HG03066 (cell line): ENCODE results near the gene AKR1C2.
"Not testable (repeated sequence)": the region's sequence is repeated elsewhere in the genome, so short reads cannot be mapped to it uniquely, and the experiment has no call there.

ENCODE experiments used
- ATAC-seq: cut with Tn5 transposase; IDR thresholded peaks from one replicate; pipeline ENCODE4 v1.9.1; 2021; ENCODE audit warnings: low read depth; ENCODE audit not compliant: unreplicated experiment

The AKR1C2 gene

DNA sequence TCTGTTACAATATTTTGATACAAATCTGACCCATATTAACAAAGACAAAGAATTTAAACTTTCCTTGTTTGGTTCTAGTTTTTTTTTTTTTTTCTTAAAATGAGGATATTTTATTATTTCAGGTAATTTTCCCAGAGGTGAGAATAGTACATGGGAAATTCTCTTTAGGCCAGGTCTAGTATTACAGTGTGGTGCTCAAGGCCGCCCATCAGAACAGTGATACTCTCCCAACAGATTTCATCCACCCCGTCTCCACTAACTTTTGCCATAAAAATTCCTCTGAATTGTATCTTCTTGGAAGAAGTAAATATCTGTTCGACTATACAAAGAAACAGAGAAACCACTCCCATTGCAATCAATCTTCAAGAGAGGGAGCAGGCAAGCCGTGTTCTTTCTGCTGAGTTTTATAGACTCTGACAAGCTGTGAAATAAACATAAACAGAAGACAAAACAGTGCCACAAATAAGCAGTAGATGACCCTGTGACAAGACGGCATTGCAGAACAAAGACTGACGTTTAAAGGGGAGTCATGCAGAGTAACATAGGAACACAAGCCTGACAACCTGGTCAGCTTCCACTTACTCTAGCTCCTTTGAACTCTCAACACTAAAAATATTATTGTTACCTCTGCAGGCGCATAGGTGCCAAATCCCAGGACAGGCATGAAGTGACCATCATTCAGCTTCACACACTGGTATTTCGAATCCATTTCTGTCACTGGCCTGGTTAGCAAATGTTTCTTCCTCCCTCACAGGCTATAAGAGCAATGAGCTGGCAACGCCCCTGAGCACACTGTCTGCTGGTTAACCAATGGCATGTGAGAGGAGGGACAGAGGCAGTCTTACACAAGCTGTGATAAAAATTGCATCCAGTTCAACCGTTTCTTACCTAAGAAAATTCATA lies at the start of gene AKR1C2:
Gene AKR1C2 (minus strand): TSS at position 731 of the 903 bp plus-strand sequence. CDS start 22 bp downstream, at position 709.
- not testable (repeated sequence) for ATAC-seq

DNA sequence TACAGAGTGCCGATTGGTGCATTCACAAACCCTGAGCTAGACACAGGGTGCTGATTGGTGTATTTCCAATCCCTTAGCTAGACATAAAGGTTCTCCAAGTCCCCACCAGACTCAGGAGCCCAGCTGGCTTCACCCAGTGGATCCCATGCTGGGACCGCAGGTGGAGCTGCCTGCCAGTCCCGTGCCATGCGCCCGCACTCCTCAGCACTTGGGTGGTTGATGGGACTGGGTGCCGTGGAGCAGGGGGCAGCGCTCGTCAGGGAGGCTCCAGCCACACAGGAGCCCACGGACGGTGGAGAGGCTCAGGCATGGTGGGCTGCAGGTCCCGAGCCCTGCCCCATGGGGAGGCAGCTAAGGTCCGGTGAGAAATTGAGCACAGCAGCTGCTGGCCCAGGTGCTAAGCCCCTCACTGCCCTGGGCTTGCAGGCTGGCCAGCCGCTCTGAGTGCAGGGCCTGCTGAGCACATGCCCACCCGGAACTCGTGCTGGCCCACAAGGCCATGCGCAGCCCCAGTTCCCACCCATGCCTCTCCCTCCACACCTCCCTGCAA lies 49.4 kb upstream of the AKR1C2 start:
- ATAC-seq, result not testable (repeated sequence)

DNA sequence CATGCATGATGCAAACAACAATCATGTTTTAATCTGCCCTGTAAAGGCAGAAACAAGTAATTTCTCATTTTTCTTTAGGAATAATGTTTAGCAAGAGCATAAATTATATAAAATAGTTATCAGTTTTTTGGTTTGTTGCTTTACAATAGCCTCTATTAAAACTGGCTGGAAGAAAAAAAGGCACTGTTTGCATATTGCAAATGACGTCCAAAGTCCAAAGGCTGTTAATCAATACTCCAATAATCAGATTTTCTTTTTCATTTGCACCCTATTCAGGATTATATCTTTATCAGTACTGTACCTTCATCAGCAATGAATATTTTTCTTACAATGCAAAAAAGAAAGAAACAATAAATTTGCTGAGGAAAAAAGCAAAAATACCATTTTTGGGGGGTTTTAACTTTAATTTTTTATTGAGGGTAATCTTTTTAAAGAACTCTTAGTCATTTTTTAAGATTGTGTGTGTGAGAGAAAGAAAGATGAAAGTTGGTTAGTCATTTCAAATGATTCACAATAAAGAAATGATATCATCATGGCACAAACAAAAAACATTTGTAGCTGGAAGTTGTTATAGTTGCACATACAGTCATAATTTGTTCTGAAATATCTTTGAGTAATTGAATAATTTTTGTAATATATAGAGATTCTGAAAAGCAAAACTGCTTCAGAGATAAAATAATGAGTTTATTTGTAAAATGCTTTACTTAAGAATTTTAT lies 44.4 kb upstream of the AKR1C2 start:
- no peak for ATAC-seq

DNA sequence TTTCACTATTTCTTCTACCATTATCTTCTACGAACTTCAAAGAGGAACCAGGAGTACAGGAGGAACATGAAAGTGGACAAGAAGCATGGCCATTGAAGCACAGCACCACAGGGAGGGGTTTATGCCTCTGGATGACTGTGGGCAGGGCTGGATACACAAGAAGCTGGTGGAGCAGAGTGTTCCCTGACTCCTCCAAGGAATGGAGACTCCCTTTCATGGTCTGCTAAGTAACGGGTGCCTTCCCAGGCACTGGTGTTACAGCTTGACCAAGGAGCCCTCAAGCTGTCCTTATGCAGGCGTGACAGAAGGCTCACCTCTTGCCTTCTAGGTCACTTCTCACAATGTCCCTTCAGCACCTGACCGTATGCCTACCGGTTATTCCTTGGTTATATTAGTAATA lies 43.4 kb upstream of the AKR1C2 start:
- ATAC-seq, result not testable (repeated sequence)

DNA sequence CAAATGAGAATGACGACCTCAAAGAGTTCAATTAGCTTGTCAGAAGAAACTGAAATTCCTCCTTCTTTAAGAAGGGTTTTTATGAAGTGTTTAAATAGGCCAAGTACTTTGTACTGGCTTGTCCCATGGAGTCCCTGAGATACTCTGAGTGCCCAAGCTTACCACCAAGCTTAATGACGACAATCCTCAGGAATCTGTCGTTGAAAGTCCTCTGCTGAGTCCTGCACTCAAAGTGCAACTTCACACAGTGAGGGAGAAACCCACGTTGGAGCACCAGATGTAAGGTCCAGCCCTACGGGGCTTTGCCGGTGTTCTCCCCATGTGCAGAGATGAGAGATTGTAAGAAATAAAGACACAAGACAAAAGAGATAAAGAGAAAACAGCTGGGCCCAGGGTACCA lies 42.8 kb upstream of the AKR1C2 start:
- ATAC-seq, result no peak

DNA sequence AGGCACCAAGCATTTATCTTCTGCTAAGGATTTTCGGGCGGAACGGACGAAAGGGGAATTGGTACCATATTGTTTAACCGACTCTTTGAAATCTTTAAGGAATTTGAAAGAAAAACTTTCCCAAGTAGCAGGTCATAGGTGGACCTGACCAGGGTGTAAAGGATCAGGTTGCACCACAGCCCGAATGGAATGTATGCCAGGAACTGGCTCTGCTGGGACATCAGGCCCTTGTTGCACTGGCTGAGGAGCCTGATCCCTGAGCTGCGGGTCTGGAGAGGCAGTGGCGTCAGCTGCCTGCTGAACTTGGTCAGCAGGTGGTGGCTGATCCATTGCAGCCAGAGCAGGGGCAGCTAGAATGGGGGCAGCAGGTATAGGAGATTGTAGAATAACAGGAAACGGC lies 41.4 kb upstream of the AKR1C2 start:
- ATAC-seq, result no peak

DNA sequence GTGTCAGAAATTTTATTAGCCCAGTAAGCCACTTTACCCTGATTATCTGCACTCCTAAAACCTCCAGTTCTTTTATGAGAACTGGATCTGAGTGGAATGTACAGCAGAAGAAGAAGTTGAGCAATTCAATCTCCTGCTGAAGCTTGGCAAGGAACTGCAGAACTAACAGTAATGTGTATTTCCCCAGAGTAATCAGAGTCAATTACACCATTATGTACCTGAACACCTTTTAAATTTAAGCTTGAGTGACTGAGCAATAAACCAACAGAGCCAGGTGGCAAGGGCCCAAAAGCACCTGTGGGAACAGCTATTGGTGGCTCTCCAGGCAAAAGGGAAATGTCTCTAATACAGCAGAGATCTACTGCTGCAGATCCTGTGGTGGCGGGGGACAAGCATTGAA lies 40.1 kb upstream of the AKR1C2 start:
- ATAC-seq, result no peak

DNA sequence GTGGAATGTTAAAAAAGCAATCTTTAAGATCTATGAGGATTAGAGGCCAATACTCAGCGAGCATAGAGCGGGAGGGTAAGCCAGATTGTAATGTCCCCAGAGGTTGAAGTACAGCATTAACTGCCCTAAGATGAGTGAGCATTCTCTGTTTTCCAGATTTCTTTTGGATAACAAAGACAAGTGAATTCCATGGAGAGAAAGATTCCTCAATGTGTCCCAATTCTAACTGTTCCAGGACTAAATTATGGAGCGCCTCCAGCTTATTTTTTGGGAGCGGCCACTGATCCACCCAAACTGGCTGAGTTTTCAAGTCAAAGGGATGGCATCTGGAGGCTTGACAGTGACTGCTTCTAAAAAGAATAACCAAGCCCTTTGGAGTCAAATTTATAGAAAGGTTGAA lies 39.3 kb upstream of the AKR1C2 start:
- ATAC-seq, result no peak

DNA sequence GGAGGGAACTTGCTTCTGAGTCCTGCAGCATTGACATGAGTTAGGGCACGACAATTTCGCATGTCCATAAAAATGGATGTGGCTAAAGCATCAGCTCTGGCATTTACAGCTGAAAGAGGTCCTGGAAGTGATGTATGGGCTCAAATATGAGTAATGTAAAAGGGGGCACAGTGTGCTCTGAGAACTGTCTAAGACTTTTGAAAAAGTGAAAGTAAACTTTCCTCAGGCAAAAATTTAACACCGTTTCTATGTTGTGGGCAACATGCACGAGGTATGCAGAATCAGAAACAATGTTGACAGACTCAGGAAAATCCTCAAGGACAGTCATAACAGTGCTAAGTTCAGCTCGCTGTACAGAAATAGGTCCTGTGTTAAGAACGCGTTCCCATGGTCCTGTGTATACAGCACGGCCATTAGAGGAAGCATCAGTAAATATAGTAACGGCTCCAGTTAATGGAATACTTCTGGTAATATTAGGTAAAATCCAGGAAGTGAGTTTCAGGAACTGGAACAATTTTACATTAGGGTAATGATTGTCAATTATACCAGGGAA lies 37.9 kb upstream of the AKR1C2 start:
- no peak for ATAC-seq

DNA sequence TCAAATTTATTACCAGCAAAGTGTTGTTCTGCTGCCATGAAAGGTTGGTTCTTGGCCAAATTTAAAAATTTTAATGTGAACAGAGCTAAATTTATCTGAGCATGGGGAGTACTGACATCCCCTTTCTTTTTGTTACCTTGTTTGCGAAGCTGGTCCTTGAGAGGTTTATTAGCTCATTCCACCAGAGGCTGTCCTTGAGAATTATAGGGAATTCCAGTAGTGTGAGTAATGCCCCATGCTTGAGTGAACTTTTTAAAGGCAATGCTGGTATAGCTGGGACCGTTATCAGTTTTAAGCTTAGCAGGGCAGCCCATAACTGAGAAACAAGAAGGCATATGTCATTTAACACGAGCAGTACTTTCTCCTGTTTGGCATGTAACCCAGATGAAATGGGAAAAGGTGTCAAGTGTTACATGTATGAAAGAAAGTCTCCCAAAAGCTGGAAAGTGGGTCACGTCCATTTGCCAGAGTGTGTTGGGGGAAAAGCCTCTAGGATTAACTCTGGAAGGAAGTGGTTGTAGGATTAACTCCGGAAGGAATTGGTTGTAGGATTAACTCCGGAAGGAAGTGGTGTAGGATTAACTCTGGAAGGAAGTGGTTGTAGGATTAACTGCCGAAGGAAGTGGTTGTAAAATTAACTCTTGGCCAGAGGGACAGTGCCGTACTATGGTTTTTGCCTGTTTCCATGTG lies 37.3 kb upstream of the AKR1C2 start:
- ATAC-seq, result no peak

DNA sequence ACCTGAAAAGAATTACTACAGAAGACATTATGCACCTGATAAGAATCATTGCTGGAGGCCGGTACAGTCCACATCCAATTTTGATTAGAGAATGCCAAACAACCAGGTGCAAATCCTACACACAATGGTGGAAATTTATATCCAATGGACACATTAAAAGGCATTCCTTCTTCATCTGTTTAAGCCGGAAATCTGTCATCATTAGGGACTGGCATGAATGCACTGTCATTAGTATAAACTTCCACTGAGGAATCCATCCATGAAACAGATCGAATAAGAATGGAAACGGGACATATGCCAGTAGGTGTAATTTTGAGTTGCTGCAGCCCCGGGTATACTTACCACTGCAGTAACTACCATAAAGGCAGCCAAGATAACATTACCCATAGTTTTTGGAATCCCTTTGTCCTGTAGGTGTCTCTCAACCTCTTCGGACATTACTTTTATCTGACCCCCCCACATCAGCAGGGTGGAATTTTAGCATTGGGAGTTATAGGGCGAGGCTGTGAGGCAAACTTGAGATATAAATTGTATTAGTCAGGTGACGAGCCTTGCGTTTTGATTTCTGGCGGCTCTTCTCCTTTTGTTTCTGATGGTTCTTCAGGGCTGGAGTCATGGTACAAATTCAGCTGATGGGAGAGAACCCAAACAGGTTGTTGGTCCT lies 36.5 kb upstream of the AKR1C2 start:
- no peak for ATAC-seq

DNA sequence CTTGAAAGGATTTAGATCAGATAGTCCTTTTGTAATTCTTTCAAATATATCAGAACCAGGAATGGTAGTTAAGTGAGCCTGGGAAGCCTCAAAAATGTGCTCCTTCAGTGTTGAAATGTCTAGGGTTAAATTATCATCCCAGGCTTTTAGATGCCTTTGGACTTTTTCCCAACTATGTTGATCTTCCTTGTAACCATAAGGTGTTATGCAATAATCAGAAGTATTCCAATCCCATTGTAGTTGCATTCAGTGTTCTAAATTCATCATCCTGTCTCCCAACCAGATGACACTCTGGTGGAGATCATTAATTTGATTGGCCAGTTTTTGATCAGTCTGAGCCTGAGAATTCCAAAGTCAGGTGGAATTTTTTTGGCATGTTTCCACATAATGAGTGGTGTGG lies 35.1 kb upstream of the AKR1C2 start:
- ATAC-seq, result no peak

DNA sequence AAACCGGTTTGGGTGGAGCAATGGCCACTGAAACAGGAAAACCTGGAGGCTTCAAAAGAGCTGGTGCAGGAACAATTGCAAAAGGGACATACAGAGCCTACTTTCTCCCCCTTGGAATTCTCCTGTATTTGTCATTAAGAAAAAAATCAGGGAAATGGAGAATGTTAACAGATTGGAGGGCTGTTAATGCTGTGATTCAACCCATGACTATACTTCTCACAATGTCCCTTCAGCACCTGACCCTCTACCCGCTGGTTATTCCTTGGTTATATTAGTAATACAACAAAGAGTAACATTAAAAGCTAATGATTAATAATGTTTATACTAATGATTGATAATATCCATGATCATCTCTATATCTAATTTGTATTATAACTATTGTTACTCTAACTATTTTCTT lies 34.4 kb upstream of the AKR1C2 start:
- no peak for ATAC-seq

DNA sequence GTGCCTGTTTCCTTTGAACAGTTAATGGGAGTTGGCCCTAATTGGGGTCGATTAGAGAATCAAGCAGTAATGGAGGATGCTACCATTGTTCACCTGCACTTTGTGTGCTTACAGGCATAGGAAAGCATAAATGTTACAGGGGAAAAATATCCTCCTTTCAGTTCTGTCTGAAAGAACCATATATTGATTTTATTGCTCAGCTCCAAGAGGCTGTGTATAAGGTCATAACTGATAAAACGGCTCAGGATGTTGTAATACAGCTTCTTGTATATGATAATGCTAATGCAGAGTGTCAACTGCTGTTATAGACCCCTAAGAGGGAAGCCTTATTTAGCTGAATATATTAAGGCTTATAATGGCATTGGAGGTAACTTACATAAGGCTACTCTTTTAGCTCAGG lies 32.9 kb upstream of the AKR1C2 start:
- ATAC-seq, result no peak

DNA sequence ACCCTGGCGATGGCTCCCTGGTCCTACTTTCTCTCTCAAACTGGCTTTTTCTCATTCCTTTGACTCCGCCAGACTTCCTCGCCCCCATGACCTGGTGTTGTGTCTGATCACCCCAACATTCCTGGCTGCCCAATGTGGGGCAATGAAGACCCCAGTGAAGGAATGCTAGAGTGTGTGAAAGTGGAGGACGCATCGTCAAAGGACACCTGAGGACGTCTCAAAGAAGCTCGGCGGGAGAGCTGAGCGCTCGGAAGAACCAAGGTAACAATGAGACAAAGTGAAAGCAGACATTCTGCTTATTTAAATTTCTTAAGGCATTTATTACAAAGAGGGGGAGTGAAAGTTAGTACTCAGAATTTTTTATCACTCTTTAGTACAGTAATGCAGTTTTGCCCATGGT lies 31.7 kb upstream of the AKR1C2 start:
- no peak for ATAC-seq

DNA sequence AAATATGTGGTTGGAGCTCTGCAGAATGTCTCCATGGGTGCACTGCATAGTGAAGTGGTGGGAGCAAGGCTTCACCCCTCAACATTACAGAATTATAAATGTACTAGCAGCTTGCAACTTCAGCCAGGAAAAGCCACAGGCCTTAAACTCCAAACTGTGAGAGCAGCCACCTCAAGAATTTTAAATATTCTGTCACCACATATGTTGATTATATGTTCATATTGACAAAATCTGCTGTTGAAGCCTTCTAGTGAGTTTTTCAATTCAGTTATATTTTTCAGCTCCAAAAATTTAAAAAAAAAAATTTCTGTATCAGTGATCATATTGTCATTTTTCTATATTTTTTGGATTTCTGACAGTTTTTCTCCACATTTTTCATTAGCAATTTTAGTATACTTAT lies 30.9 kb upstream of the AKR1C2 start:
- no peak for ATAC-seq

DNA sequence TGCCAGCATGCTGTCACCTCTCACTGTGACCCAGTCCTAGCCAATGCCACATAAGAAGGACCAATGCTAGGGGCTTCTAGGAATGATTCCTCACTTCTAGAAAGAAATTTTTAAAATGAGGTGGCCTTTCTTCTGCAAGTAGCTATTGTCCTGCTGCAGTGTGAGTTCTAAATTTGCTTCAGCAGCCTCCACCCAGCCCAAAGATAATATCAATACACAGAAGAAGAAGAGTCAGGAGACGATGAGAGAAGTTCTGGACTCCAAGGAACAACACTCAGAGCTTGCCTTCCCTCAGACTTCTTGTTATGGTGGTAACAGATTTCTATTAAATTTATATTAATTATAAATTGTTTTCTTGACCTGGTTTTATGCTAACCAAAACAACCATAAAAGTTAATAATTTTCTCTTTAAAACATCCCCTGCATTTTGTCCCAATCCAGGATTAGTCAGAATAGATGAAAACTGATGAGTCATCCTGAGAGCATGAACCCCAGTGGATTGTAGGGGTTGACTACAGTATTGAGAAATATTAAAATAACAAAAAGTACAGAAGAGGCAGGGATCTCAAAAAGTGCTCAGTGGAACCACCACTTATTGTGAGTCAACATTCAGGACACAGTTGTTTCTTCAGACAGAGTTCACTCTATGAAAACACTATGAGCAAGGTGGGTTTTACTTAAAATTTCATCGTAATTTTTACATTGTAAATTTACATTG lies 29.6 kb upstream of the AKR1C2 start:
- ATAC-seq, result no peak

DNA sequence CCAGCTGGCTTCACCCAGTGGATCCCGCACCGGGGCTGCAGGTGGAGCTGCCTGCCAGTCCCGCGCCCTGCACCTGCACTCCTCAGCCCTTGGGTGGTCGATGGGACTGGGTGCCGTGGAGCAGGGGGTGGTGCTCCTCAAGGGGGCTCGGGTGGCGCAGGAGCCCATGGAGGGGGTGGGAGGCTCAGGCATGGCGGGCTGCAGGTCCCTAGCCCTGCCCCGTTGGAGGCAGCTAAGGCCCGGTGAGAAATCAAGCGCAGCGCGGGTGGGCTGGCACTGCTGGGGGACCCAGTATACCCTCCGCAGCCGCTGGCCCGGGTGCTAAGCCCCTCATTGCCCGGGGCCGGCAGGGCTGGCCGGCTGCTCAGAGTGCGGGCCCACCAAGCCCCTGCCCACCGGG lies 28.8 kb upstream of the AKR1C2 start:
- ATAC-seq, result not testable (repeated sequence)

DNA sequence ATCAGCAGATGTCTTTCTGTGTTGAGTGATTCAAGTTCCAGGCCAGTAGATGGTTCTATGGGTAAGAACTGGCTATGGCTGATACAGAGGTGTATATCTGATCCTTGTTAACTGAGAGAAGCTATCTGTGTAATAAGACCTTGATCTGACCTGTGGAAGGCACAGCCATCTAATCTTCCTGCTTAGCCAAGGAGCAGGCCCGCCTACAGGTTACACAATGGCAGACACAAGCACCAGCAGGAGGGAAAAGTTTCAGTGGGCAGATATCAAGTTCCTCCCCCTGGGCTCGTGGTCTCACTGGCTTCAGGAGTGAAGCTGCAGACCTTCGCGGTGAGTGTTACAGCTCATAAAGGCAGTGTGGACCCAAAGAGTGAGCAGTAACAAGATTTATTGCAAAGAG lies 27.9 kb upstream of the AKR1C2 start:
- not testable (repeated sequence) for ATAC-seq

DNA sequence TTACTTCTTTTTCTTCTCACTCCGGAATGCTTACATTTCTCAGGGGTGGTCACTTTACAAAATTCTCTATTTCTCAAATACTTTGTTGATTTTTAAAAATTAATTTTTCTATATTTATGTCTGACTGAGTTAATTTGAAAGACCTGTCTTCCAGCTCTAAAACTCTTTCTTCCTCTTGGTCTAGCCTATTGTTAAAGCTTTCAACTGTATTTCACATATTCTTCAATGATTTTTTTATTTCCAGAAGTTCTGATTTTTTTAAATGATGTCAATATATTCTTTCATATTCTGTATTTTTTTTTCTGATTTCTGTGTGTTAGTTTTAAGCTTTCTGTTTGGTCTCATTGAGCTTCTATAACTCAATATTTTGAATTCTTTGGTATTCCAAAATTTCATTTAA lies 27.3 kb upstream of the AKR1C2 start:
- ATAC-seq, result no peak
